C4-2B (cell line): ENCODE measurements around the gene ADGRB3.

Experiments
- H3K27ac ChIP-seq: fragments of 450-650 bp; 2 replicates; pipeline ENCODE4 v1.5.1; 2017
- CTCF ChIP-seq: fragments of 450-650 bp; conservative IDR thresholded peaks from 2 replicates; pipeline ENCODE4 v1.5.1; 2017; ENCODE audit warnings: mild to moderate bottlenecking
- ZFX ChIP-seq: fragments of 450-650 bp; IDR thresholded peaks from 2 replicates; pipeline ENCODE4 v1.6.1; 2017

Gene ADGRB3

GRCh38 chr6:69311888-69312287, 676.8 kb downstream of the ADGRB3 start:
- no peak for TF ChIP-seq ZFX
- TF ChIP-seq CTCF = no peak
- no peak overlapping the region for H3K27ac ChIP-seq

- no peak overlapping the region for H3K27ac ChIP-seq
- TF ChIP-seq CTCF (no peak), ZFX (no peak)
Measured at GRCh38 chr6:69314001-69314400, 678.9 kb downstream of the ADGRB3 start.

GRCh38 chr6:69314531-69314930, 679.4 kb downstream of the ADGRB3 start:
- no peak overlapping the region for H3K27ac ChIP-seq
- no peak for TF ChIP-seq CTCF
- no peak for TF ChIP-seq ZFX

GRCh38 chr6:69331886-69332285, 696.8 kb downstream of the ADGRB3 start:
- no peak overlapping the region for H3K27ac ChIP-seq
- TF ChIP-seq ZFX (no peak), CTCF (no peak)

- TF ChIP-seq ZFX (no peak), CTCF (no peak)
- H3K27ac ChIP-seq = no peak overlapping the region
Measured at GRCh38 chr6:69337311-69337710, 702.2 kb downstream of the ADGRB3 start.

- no peak overlapping the region for H3K27ac ChIP-seq
- no peak for TF ChIP-seq CTCF
- no peak for TF ChIP-seq ZFX
Measured at GRCh38 chr6:69338431-69339162, 703.5 kb downstream of the ADGRB3 start.

GRCh38 chr6:69339163-69339550, 704.1 kb downstream of the ADGRB3 start:
- TF ChIP-seq ZFX = no peak
- no peak for TF ChIP-seq CTCF
- no peak overlapping the region for H3K27ac ChIP-seq
